K562 (cell line): ENCODE measurements around the gene PHF14. TPM values are rescaled to one million over a fixed set of nuclear protein-coding genes. Genes with fewer than 3 reads are reported as not detected.

Source experiments
- ATAC-seq: fragments of 200-7000 bp; cut with Tn5 transposase; 3 replicates; pipeline ENCODE4 v1.9.1; 2020; ENCODE audit warnings: moderate library complexity
- BruUV-seq: library from RNA; stranded (reverse); fragments of 400-500 nt; replicated peaks from 2 replicates; lab custom pipeline; 2021; lab: Mats Ljungman, UMichigan
- CTCF ChIA-PET: fragments of 300-600 bp; formaldehyde crosslinking; extraction: SDS; loops from one replicate; lab custom pipeline; 2021; ENCODE audit warnings: low intra/inter-chr PET ratio; lab: Yijun Ruan, JAX
- POLR2A ChIA-PET: fragments of 300-600, 350-650 bp; sonication (Branson Sonifier 250); formaldehyde crosslinking; extraction: SDS; loops from one replicate; lab custom pipeline; 2021; ENCODE audit warnings: antibody characterized with exemption, inconsistent platforms; lab: Yijun Ruan, JAX
- DNase-seq, 4 experiments: peaks; one replicate each; pipeline versions ENCODE4 v3.0.0 to v3.0.0-alpha.2; 2011 to 2018; ENCODE audit warnings: low spot score in 3 of 4, mixed read lengths in 3 of 4; ENCODE audit errors: extremely low read depth in 1 of 4
- FAIRE-seq: peaks from 2 replicates; lab custom pipeline; 2011; peaks lifted over from hg19 to GRCh38; lab: Jason Lieb, UNC
- H2AFZ ChIP-seq: 2 replicates; pipeline ENCODE4 v1.6.0; 2011; ENCODE audit warnings: low read depth, low read length, control low read depth, inconsistent platforms
- H3K27ac ChIP-seq: fragments of 200-600 bp; 3 replicates; pipeline ENCODE4 v1.8.0; 2011; ENCODE audit warnings: low read depth, mild to moderate bottlenecking, control low read depth, inconsistent platforms, low read length, moderate library complexity, mixed read lengths; ENCODE audit errors: extremely low read depth
- H3K27me3 ChIP-seq, 2 experiments: fragments of 300-600 bp in 1 of 2; 2 replicates in 1 of 2; 3 replicates in 1 of 2; pipeline versions ENCODE4 v1.6.0 to v1.8.0; 2011; ENCODE audit warnings: inconsistent platforms in 2 of 2, low read length in 2 of 2, mild to moderate bottlenecking in 1 of 2, mixed read lengths in 1 of 2, moderate library complexity in 1 of 2; ENCODE audit not compliant: control insufficient read depth in 2 of 2, insufficient read depth in 2 of 2
- H3K36me3 ChIP-seq: fragments of 300-600 bp; 3 replicates; pipeline ENCODE4 v1.8.0; 2011; ENCODE audit warnings: mild to moderate bottlenecking, low read length, inconsistent platforms; ENCODE audit not compliant: control insufficient read depth, insufficient read depth
- H3K4me1 ChIP-seq, 2 experiments: fragments of 200-600 bp in 1 of 2; replicated peaks in 1 of 2; 2 replicates in 1 of 2; 3 replicates in 1 of 2; pipeline versions ENCODE4 v1.5.1 to v1.8.0; 2011; ENCODE audit warnings: inconsistent platforms in 2 of 2, low read length in 2 of 2, mild to moderate bottlenecking in 1 of 2, mixed read lengths in 1 of 2, moderate library complexity in 1 of 2; ENCODE audit not compliant: control insufficient read depth in 2 of 2, insufficient read depth in 2 of 2
- H3K4me2 ChIP-seq: 2 replicates; pipeline ENCODE4 v1.6.1; 2011; ENCODE audit warnings: low read length, control low read depth, inconsistent platforms, mixed read lengths; ENCODE audit not compliant: insufficient read depth
- H3K4me3 ChIP-seq: fragments of 200-600 bp; sonication (generic), shearing (Covaris generic); 2 replicates; pipeline ENCODE4 v1.5.1; 2016; ENCODE audit warnings: control low read depth, inconsistent platforms
- H3K79me2 ChIP-seq: fragments of 200-600 bp; 3 replicates; pipeline ENCODE4 v1.8.0; 2011; ENCODE audit warnings: low read length, inconsistent platforms; ENCODE audit not compliant: control insufficient read depth, insufficient read depth
- H3K9ac ChIP-seq, 2 experiments: 2 replicates each; pipeline versions ENCODE4 v1.6.0 to v1.6.1; 2011; ENCODE audit warnings: low read depth in 2 of 2, low read length in 2 of 2, control low read depth in 1 of 2, inconsistent platforms in 1 of 2, mild to moderate bottlenecking in 1 of 2, mixed read lengths in 1 of 2; ENCODE audit not compliant: insufficient read depth in 1 of 2
- H3K9me1 ChIP-seq: one replicate; pipeline ENCODE4 v1.6.0; 2011; ENCODE audit warnings: inconsistent platforms, mild to moderate bottlenecking, low read length, moderate library complexity; ENCODE audit not compliant: control insufficient read depth, insufficient read depth
- H3K9me3 ChIP-seq: replicated peaks from 2 replicates; pipeline ENCODE4 v1.5.1; 2011; ENCODE audit warnings: low read depth, low read length, inconsistent platforms; ENCODE audit not compliant: control insufficient read depth, insufficient read depth
- H4K20me1 ChIP-seq: replicated peaks from 2 replicates; pipeline ENCODE4 v1.6.1; 2011; ENCODE audit warnings: low read length, inconsistent platforms, mixed read lengths; ENCODE audit not compliant: control insufficient read depth, insufficient read depth
- BRD9 ChIP-seq: fragments of 450-650 bp; IDR thresholded peaks from 2 replicates; pipeline ENCODE4 v1.6.1; 2018; ENCODE audit warnings: low read depth; ENCODE audit not compliant: partially characterized antibody
- CXXC5 ChIP-seq: fragments of 250-450 bp; sonication (Bioruptor Pico); IDR thresholded peaks from 2 replicates; pipeline ENCODE4 v1.8.0; 2022; ENCODE audit warnings: inconsistent platforms, mild to moderate bottlenecking, moderate library complexity
- FOXP1 ChIP-seq: sonication (generic); formaldehyde crosslinking; IDR thresholded peaks from 2 replicates; pipeline ENCODE4 v1.8.0; 2022; ENCODE audit warnings: mild to moderate bottlenecking, missing genetic modification reagents
- KLF6 ChIP-seq: fragments of 250-450 bp; sonication (Bioruptor Pico); IDR thresholded peaks from 2 replicates; pipeline ENCODE4 v1.4.0; 2020; ENCODE audit warnings: mild to moderate bottlenecking, moderate library complexity, borderline replicate concordance
- LARP7 ChIP-seq: fragments of 450-650 bp; IDR thresholded peaks from 2 replicates; pipeline ENCODE4 v1.6.1; 2016
- RAD21 ChIP-seq, 2 experiments: fragments of 250-450 bp in 1 of 2; fragments of 450-650 bp in 1 of 2; sonication (Bioruptor Pico) in 1 of 2; formaldehyde crosslinking in 1 of 2; IDR thresholded peaks in 1 of 2; conservative IDR thresholded peaks in 1 of 2; 2 replicates each; pipeline versions ENCODE4 v1.4.0 to v1.8.0; 2020 to 2022; ENCODE audit warnings: mild to moderate bottlenecking in 2 of 2, moderate library complexity in 1 of 2
- SMAD3 ChIP-seq: fragments of 450-650 bp; formaldehyde crosslinking; conservative IDR thresholded peaks from 2 replicates; pipeline ENCODE4 v1.4.0; 2020; ENCODE audit warnings: mild to moderate bottlenecking
- ZNF121 ChIP-seq: sonication (generic); formaldehyde crosslinking; conservative IDR thresholded peaks from 2 replicates; pipeline ENCODE4 v1.8.0; 2022; ENCODE audit warnings: missing genetic modification reagents
- ZNF699 ChIP-seq: fragments of 250-450 bp; sonication (Bioruptor Pico); IDR thresholded peaks from 2 replicates; pipeline ENCODE4 v1.8.0; 2021; ENCODE audit warnings: mild to moderate bottlenecking, moderate library complexity; ENCODE audit not compliant: insufficient replicate concordance
- WGBS: fragments of 100-300 bp; shearing (Covaris generic); methylation state at CpG from one replicate; pipeline ENCODE4 v1.1.6; 2016; ENCODE audit warnings: low coverage, mixed read lengths; ENCODE audit not compliant: insufficient coverage; ENCODE audit errors: missing lambda C conversion rate; 5-methylcytosine and 5-hydroxymethylcytosine counted together
- in situ Hi-C: fragments of 300-500 bp; cut with MboI; formaldehyde crosslinking; loops from 4 replicates; pipeline ENCODE4 v1.15.0; 2018; ENCODE audit warnings: inconsistent platforms, mixed read lengths
- intact Hi-C: fragments of 100-400 bp; cut with micrococcal nuclease; formaldehyde crosslinking; loops from 2 replicates; pipeline ENCODE4 v1.14.2; 2022
- polyA plus RNA-seq, 8 experiments: library from polyadenylated mRNA; depleted of rRNA in 4 of 8; stranded (reverse) in 5 of 8; unstranded in 3 of 8; fragments of >200 nt; fragmentation: Nextera tagmentation in 2 of 8; fragmentation: Illumina TruSeq in 1 of 8; extraction: Ambion mirVana in 2 of 8; extraction: Trizol in 1 of 8; gene quantifications; 2 replicates each; pipeline versions ENCODE4 v1.2.1 to v1.2.3, GENCODE V29; 2011 to 2014; ENCODE audit warnings: inconsistent platforms in 1 of 8, missing spikeins in 1 of 8
- total RNA-seq, 7 experiments: library from RNA; depleted of rRNA in 6 of 7; stranded (reverse); fragments of >200 nt in 6 of 7; fragmentation: Illumina TruSeq in 2 of 7; extraction: Trizol in 2 of 7; gene quantifications; 2 replicates each; pipeline versions ENCODE4 v1.2.1 to v1.2.3, GENCODE V29; 2011 to 2021; ENCODE audit warnings: low replicate concordance in 1 of 7

Gene PHF14
- total and polyA plus RNA-seq, 9 of the 15 experiments (the other 6 are each of a cell fraction or from before 2014, with no cell fraction given) = 27.5 to 67.6 (median 41.4) TPM

GRCh38 chr7:11082121-11082520, 108.4 kb downstream of the PHF14 start:
- no TSS peak for BruUV-seq
- in situ Hi-C loops = no loop called here
- Histone ChIP-seq H2AFZ (no peak overlapping the region), H3K79me2 (no peaks in the 10 kb centered on the region), H3K27me3 (no peaks in the 10 kb centered on the region), H3K4me1 (no peaks in the 10 kb centered on the region), H3K4me2 (no peak overlapping the region), H4K20me1 (no peaks in the 10 kb centered on the region), H3K9me1 (no peaks in the 10 kb centered on the region), H3K27ac (no peak overlapping the region), H3K36me3 (no peaks in the 10 kb centered on the region), H3K9me3 (no peaks in the 10 kb centered on the region), H3K9ac (no peak overlapping the region), H3K4me3 (no peak overlapping the region)
- ATAC-seq = no peak
- ChIA-PET POLR2A (no interaction called here), CTCF (no interaction called here)
- no peak for FAIRE-seq
- DNase-seq = no peak
- intact Hi-C loops = no loop called here
- TF ChIP-seq KLF6 (CRISPR knock-in tag) = no peak
- TF ChIP-seq BRD9 = no peak
- TF ChIP-seq LARP7 = no peak
- no peak for TF ChIP-seq FOXP1 (CRISPR knock-in tag)
- no peak for TF ChIP-seq SMAD3 (CRISPR knock-in tag)
- TF ChIP-seq CXXC5 (CRISPR knock-in tag) = no peak
- TF ChIP-seq ZNF699 (CRISPR knock-in tag) = no peak
- TF ChIP-seq RAD21 (CRISPR knock-in tag; conservative IDR thresholded peaks at IDR 0.05 in 1 of 2, IDR thresholded peaks at IDR 0.05 in 1 of 2) = no peak
- TF ChIP-seq ZNF121 (CRISPR knock-in tag) = peak; percentile 25; the same call in 1 of the 2 replicates
- 94% methylated on average over 3 of the region's 3 CpGs for WGBS
